Stimulated activated CD8-positive, alpha-beta memory T cell treated with anti-CD3 and anti-CD28 coated beads, Interleukin-7, amount 100 ng/mL, for 48 hours (primary cell): ENCODE results near the gene IKZF2.

Experiments
- DNase-seq, 2 donors: peaks; one replicate each; pipeline ENCODE4 v3.0.0-alpha.2; 2020; ENCODE audit warnings: low read depth in 1 of 2; ENCODE audit errors: extremely low read depth in 1 of 2

IKZF2 gene

DNA sequence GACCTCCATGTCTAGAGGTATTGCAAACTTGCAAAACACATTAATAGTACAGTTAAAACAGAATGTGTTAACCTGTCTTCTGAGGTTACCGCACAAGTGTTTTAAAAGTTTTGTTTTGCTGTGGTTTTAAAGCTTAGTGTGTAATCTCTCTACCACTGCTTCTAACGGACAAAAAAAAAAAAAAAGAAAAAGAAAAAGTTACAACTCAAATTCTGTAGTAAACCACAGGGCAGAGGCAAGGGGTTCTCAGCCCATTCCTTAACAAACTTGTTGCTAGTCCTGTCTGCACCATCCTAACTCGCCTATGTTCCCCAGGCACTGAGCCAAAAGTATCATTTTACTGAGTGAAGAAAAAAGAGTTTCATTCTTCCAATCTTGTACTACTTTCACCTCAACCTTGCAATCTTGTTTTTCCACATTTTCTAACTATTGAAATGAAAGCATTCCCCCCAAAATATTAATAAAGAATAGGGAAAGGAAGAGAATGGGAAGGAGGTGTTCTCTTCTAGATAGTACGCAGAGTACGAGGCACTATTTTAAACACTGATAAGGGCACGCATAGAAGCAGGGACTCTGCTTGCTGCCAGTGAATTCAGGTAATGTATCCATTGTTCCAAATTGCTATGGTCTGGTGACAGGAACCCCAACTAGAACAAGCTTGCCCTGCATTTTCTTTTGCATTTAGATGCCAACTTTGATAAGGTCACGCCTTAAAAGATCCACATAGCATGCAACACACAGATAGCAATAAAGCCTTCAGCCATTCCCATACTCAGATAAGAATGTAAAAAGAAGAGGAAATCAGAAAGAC, 47.1 kb downstream of the IKZF2 start:
- no peak for DNase-seq

DNA sequence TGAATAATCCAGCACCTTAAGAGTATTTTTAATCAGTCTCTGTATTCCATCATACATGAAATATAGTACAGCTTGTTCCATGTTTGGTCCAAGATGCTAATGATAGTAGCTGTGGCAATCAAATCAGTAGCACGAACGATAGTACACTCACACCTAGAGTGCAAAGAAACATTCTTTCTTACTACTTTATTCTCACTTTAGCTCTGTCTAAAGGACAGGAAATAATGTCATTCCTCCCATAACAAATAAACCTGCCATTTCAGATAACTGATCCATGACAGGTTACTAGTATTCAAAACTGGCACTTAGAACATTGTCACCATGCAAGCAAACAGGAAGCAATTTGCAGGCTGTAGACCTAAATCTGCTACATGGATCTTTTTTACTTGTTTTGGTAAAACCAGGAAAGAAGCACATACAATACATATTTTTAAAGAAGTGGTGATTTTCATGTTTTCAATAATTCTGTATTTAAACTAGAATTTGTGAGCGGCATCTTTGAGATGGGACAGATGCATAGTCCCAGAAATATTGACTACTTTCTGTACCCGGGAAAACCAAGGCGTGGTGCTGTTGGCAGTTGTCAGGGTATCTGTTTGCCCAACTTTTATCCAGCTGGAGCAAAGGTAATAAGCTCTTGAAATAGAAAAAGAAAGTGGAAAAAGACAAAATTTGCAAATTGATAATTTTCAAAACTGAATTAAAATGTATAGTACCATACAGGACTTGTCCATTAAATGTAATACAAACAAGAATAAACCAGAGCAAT, 49.5 kb downstream of the IKZF2 start:
- no peak for DNase-seq

DNA sequence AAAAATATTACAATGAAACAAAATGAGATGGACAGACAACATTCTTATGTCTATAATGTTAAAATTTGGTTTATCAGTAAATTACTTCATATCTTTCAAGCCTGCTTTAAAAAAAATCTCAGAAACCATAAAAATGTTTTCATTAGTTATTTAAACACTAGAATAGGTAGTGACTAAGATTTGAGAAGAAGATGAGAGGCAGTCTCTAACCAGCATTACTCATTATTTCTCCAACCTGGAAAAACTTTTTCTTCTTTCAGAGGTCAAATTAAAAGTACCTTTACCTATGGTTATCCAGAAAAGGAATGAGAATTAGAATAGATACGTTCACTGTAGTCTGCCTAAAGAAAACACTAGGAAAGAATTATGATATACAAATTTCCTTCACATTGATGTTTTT, 50.3 kb downstream of the IKZF2 start:
- DNase-seq, result no peak

DNA sequence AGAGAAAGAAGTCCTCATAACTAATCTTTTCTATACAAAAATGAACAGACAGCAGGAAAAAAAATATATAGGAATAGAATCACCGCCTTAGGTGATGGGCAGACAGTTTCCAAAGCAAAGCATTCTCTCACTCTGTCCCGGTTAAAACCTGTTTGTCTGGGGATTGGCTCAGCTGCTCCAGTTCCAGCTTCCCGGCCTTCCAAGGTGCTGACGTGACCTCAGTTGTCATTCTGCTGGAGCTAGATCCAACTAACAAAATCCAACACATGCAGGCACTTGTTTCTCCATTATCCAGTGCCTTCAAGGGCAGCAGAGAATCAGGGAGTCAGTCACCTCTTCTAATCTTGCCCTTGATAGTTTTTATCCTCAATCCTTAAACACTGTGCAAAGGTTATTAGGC, 52.8 kb downstream of the IKZF2 start:
- no peak for DNase-seq

DNA sequence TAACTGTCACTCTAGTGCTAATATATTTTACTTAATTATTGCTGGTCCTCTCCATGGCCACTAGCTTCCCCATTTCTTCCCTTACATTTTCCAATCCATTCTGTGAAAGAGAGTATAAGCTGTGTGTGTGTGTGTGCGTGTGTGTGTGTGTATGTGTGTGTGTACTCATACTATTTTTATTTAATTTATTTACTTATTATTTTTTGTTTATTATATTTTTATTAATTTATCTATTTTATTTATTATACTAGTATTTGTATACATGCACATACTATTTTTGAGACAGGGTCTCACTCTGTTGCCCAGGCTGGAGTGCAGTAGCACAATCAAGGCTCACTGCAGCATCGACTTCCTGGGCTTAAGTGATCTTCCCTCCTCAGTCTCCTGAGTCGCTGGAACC, 59.6 kb downstream of the IKZF2 start:
- DNase-seq, result no peak

DNA sequence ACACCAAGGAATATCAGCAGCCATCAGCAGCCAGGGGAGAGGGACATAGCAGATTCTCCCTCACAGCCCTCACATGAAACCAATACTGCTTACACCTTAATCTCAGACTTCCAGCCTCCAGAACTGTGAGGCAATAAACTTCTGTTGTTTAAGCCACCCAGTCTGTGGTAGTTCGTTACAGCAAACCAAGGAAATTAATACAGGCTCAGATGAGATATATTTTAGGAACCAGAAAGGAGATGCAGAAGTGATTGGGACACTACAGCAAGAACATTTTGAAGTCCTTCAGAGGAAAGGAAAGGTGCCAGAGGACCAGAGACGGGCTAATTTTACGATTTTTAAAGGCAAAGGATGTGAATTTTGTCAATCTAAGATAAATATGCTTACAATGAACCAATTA, 60.6 kb downstream of the IKZF2 start:
- no peak for DNase-seq

DNA sequence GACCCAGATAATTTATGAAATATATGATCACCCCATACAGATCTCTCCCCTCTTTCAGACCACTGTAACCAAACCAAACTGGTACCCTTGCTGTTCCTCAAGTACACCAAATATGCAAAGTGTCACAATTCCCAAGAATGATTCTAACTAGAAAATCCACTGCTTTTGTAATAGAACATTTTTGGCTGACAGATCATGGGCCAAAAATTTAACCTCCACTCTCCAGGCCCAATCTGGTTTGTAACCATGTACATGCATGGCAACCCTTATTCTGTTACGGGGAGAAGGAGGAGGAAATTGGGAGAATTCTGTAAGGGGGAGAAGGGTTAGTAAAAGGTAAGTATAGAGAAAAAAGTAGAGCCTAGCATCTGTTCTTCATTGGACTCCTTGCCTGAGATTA, 62.0 kb downstream of the IKZF2 start:
- DNase-seq, result no peak

DNA sequence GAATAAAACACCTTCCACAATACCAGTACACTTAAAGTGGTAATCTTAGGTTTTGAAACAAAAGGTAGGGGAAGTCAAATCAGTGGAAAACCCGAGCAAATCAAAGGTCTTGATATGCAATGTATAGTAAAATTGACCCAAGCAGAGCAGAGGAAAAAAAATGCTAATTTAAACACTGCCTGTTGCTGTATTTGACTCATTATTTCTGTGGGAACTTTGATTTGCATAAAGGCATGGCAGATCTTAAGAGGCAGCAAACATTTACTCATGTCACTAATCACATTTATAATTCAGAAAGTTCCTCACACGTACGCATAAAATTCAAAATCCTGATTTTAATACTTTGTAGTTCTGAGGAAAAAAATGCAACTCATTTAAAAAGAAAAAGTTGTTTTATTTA, 64.4 kb downstream of the IKZF2 start:
- no peak for DNase-seq

DNA sequence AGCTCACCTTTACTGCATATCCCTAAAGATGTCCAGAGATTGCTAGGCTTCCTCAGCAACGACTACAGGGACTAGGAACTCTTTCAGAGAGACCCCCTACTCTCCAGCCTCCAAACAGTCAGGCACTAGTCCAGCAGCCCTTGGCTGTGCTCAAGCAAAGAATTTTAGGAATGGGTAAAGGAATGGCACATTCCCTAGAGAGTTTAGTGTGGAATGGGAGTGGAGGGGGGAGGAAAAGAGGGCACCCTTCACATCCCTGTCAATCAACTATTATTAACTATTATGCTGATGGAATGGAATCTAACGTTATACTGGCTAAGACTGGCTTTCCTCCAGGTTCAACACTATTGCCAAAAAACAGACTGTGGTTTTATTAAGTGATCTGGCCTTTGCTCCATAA, 64.8 kb downstream of the IKZF2 start:
- no peak for DNase-seq

DNA sequence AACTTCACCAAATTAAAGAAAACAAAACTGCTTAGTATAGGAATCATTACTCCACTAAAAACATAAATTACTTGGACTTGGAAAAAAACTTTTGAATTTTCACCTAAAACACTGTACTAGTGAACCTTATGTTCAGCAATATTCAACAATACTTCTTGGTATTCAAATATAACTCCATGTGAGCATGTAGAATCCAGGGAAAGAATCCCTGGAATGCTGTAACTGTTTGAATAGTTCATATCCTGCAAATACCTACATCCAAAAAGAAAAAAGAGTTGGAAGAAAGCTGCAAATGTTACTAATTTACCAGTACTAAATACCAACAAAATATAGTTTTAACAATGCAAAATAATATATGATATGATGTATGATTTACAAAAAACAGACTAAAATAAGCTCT, 65.4 kb downstream of the IKZF2 start:
- no peak for DNase-seq

DNA sequence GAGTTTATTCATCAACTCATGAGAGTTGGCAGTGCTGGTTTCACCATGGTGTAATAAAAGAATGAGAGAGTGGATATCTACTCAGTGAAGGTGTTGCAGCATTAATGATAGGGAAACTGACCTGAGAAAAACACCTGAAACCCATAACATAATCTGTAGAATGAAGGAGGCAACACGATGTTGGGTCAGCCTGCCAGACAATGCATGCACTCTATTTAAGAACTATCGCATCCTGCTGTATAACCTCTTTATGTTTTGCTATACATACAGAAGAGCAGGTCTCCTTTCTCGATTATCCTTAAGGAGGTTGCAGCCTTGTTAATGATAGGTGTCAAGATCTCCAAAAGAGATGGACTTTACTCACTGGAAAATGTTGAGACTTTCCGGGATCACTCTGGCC, 65.9 kb downstream of the IKZF2 start:
- no peak for DNase-seq

DNA sequence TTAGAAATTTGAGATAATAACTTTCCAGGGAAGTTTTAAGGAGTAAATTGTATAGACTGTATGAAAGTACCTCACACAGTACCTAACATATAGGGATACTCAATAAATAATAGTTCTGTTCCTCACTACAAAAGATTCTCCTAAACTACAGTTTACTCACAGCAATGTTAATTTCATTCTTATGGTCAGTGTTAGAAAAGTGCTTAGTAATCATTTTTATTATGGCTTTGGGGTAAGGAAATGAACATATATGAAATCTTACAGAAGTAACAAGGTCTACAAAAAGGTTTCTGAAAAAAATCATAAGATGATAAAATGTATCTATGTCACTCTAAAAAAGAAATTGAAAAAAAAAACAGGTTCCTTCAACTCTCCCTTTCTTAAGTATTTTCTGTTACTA, 67.2 kb downstream of the IKZF2 start:
- DNase-seq, result no peak

DNA sequence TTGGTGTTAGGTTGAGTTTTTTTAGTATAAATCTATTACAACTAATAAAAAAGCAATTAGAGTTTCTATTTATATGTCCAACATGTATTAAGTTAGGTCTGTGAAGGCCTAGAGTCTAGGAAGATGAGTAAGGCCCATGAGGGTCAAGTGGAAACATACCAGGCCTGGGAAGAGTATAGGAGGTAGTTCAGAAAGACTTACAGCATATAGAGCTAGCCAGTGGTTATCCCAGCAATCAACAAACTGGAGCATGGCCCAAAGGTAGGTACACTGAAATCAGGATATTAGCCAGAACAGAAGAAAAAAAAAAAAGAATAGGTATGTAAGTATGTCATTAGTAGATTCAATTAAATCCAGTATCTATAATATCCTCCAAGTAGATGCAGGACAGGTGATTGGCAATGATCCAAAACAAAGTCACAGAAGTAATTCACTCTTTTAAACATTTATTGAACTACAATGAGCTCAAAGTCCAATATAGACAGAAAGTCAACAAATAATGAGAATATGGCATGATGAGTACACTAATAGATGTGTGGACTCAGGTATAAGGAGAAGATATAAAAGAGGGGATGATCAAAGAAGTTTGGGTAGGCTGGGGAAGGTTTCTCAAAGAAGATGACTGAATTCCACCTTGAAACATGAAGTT, 70.3 kb downstream of the IKZF2 start:
- no peak for DNase-seq

DNA sequence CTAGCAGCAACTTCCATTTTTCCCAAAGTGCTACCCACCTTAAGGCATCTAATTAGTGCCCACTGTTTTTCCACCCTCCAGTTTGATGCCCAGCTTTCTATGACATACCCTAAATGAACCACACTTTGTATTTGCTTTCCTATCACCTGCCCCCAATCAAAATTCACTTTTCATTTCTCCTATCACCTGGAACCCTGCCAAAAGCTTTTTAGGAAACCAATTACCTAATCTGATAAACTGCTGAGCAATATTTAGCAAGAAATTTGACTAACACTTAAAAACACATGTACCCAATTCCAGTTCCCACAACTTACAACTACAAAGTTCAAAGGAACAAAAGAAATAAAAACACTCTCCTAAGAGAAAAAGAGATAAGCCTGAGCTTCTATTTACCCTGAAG, 71.7 kb downstream of the IKZF2 start:
- DNase-seq, result no peak

DNA sequence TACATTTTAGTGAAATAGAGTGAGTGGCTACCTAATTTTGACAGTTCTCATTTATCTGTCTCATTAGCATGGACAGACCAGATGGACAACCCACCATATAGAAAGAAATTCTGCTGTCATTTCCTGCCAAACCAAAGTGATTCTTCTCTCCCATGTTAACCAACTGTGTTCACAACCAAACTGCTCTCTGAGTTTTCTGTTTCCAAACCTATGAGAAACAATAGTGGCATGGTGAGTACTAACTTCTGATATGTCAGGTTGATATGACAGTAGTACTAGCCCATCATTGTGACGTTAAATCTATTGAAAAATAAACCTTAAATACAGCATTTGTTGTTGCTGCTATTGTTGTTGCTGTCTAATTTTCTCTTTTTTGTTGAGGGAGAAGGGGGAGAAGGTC, 72.7 kb downstream of the IKZF2 start:
- DNase-seq, result no peak

DNA sequence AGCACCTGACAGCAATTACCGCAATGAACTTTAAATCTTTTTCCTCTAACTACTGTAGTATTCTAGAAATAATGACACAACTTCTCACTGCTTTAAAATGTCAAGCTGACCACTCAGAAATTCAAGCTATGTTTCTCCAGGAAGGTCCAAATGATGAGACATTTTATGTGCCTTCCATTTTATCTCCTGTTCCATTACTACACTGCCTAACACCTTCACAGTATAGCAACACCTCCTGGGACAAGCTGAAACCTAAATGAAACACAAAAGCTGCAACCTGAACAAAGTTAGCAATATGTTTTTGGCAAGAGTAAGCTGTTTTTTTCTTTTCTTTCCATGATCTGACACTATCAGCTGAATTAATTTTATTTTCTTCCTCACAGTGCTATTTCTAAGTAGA, 81.9 kb downstream of the IKZF2 start:
- no peak for DNase-seq

DNA sequence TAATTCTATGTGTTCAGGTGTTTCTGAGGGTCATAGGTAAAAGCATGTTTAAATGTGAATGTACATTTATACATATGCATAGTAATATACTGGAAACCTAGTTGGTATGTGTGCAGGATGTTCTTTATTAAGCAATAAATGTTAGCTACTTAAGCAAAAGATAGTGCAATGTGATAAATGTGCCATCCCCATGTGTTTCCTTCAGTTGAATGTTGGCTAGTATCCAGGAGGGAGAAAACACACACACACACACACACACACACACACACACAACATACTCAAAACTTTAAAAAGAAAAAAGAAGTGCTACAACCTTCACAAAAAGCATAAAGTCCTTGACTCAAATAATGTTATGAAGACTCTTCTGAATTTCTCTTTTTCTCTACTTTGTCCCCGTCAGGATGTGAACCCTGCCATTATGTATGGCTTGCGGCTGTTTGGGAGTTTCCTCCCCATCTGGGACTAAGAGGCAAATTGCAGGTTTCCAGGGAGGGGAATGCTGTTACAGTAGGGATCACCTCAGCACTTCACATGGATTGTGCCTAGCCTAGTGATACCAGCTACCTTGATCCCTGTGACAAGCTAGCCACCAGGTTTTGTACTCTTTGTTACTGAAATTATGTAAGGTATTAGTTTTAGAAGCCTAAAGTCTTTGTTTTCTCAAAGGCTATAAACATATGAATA, 82.6 kb downstream of the IKZF2 start:
- DNase-seq, result no peak

DNA sequence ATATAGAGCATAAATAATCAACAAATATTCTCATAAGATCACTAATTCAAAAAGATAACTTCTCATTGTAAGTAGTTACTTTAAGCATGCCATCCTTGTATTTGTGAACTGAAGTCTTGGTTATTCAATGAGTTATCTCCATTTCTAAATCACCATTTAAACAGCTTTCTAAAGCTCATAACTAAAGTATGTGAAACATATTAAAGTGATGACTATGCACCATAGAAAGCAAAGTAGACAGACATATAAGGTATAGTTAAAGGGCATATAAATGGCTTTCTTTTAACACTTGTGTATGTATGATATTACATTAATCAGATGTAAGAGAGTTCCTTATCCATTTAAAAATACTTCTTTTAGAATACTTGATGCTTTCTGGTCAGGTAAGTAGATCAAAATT, 83.5 kb downstream of the IKZF2 start:
- no peak for DNase-seq

DNA sequence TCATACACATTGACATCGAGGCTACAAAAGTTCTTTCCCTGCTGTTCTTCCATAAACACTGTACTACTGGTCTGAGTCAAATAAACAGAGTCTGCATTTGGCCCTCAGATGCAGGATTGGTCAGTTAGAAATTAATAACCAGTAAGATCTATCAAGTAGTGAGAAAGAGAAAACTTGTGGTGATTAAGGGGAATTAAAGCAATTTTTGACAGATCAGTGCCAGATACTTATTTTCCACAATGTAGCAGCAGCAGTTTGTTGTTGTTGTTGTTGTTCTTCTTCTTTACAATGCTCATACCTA, 85.0 kb downstream of the IKZF2 start:
- no peak for DNase-seq

DNA sequence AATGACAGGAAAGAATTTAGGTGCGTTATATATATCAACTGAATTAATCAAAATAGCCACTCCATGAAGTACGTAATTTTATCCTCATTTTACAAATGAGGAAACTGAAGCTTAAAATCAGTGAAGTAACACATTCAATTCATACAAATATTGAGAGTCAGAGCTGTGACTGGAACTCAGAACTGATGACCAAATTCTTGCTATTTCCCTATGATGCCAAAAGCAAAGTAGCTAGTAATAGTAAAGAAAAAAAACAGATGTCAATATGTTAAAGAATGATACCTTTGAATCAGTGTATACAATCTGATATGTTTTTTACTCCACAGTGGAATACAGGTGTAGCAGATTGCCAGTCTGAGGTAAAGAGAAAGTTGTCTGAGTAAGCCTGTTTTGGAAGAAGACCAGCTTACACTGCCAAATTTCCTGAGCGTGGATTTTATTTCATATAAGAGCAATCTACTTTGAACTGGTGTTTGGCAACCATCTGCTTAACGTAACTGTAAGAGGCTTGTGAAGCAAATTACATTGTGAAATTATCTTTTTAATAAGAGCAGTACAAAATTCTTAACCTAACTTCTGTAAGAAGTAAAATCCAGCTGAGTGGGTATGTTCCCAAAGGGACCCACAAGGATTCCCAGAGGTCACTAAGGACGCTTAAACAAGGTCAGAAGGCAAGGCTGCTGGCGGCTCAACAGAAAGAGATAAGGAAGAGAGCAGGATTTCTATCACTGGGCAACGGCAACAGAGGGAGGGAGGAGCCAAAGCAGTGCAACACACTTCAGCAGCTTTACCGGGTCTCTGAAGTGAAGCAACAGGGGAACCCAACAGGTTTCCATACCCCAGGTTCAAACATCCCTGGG, 85.6 kb downstream of the IKZF2 start:
- no peak for DNase-seq

DNA sequence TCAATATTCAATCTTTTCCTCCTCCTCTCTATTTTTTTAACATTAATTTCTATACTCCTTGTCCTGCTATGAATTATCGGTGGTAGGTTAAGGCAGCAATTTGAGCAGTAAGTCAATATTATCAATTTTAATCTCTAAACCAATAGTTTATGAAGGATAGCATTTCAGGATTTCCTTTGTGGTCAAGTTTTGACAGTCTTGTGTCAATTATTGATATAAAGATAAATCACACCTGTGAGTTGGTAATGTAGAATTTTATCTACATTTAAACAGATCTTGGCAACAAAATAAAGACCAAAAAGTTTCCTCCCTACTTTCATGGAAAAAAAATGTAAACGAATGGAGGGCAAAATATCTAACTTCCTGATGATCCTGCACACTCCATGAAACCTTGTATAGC, 87.3 kb downstream of the IKZF2 start:
- DNase-seq, result no peak
